PFSK-1 (cell line): ENCODE results near the gene UBR4.

Source experiments
- FOXP2 ChIP-seq: optimal IDR thresholded peaks from 2 replicates; pipeline ENCODE3; 2011; ENCODE audit warnings: borderline replicate concordance, control low read depth, inconsistent platforms; ENCODE audit not compliant: insufficient read depth; ENCODE audit errors: extremely low read length, extremely low read depth
- POLR2AphosphoS5 ChIP-seq: IDR thresholded peaks from 2 replicates; pipeline ENCODE4 v1.6.1; 2012; ENCODE audit warnings: low read depth, mild to moderate bottlenecking, control low read depth, low read length, moderate library complexity
- REST ChIP-seq, 2 experiments: IDR thresholded peaks; 2 replicates each; pipeline versions ENCODE4 v1.6.1 to v1.8.0; 2011 to 2012; ENCODE audit warnings: low read depth in 2 of 2, low read length in 2 of 2, control low read depth in 1 of 2, inconsistent platforms in 1 of 2, mild to moderate bottlenecking in 1 of 2, moderate library complexity in 1 of 2; ENCODE audit not compliant: insufficient read depth in 1 of 2
- SIN3A ChIP-seq: IDR thresholded peaks from 2 replicates; pipeline ENCODE4 v1.6.1; 2012; ENCODE audit warnings: mild to moderate bottlenecking, low read length, moderate library complexity, borderline replicate concordance; ENCODE audit not compliant: insufficient read depth
- TAF1 ChIP-seq: IDR thresholded peaks from 2 replicates; pipeline ENCODE4 v1.6.1; 2012; ENCODE audit warnings: low read length, control low read depth, borderline replicate concordance; ENCODE audit not compliant: insufficient read depth

The UBR4 gene

GRCh38 chr1:19038732-19039131 lies 171.3 kb downstream of the UBR4 start:
- TF ChIP-seq REST (IDR thresholded peaks at IDR 0.05; ENCODE audit: insufficient read depth in 1 of 2, low read depth in 2 of 2, low read length in 2 of 2): no peak
- no peak for TF ChIP-seq FOXP2
- TF ChIP-seq POLR2AphosphoS5: no peak
- TF ChIP-seq TAF1: no peak
- no peak for TF ChIP-seq SIN3A

DNA sequence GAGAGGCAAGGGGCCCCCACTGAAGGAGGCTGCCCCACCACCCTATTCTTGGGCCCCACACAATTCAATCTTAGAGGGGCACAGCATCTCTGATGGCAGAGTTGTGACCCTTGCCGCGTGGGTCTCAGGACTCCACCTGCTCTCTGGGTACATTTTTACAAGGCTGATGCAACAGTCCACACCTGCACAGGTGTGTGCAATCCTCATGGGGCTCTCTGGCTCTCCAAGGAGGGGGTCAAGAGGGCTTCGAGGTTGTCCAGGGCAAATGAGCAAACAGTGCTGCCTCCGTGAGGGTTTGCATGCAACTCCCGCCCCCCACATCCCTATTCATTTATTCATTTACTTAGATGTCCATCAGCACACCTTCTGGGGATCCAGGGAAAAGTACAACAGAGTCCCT lies 172.0 kb downstream of the UBR4 start:
- TF ChIP-seq SIN3A (no peak), REST (IDR thresholded peaks at IDR 0.05; ENCODE audit: insufficient read depth in 1 of 2, low read depth in 2 of 2, low read length in 2 of 2) (no peak), POLR2AphosphoS5 (no peak), FOXP2 (no peak), TAF1 (no peak)

GRCh38 chr1:19037659-19038058 lies 172.4 kb downstream of the UBR4 start:
- TF ChIP-seq REST (IDR thresholded peaks at IDR 0.05; ENCODE audit: insufficient read depth in 1 of 2, low read depth in 2 of 2, low read length in 2 of 2) (no peak), POLR2AphosphoS5 (no peak)

GRCh38 chr1:19036813-19037605 lies 173.1 kb downstream of the UBR4 start:
- no peak for TF ChIP-seq REST (IDR thresholded peaks at IDR 0.05; ENCODE audit: insufficient read depth in 1 of 2, low read depth in 2 of 2, low read length in 2 of 2)
- no peak for TF ChIP-seq SIN3A

DNA sequence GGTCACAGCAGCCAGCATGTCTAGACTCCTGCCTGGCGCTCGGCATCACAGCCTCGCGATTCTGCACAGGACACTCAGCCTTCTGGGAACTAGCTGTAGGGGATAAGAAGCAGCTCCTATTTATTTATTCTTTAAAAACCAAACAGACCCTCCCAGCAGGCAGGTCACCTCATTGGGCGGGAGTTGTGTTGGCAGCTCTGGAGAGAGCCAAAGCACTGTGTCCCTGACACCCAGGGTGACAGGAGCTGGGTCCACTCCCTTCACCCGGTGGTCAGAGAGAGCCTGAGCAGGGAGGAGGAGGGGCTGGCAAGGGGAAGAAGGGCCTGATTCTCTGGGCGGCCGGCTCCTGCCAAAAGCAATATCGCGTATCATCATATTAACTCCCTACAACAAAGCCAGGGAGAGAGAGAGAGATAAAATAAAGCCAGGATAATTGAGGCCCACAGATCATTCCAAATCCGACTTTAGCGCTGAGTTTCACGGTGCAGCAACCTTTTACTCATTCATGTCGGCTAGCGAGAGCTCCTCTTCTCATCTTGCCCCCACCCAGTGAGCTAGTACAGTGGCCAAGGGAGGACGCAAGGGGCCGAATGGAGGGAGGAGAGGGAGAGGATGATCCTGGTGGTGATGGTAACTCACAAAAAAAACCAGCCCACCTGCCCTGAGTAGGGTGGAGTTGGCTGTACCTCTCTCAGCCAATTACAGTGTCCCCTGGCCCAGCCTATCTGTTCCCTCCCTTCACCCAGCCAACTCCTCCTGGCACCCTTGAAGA lies 173.8 kb downstream of the UBR4 start:
- TF ChIP-seq SIN3A: no peak
- TF ChIP-seq FOXP2: no peak
- no peak for TF ChIP-seq POLR2AphosphoS5
- TF ChIP-seq REST (IDR thresholded peaks at IDR 0.05; ENCODE audit: insufficient read depth in 1 of 2, low read depth in 2 of 2, low read length in 2 of 2): no peak
- no peak for TF ChIP-seq TAF1
